CD14-positive monocyte (primary cell): ENCODE data around the gene ABI2. TPM values are rescaled to one million over a fixed set of nuclear protein-coding genes. Genes with fewer than 3 reads are reported as not detected.

Experiments used
- DNase-seq, 3 donors: peaks; one replicate each; pipeline ENCODE4 v3.0.0-alpha.2; 2011 to 2022
- H2AFZ ChIP-seq: 2 replicates; pipeline ENCODE4 v1.6.0; 2012; ENCODE audit warnings: mild to moderate bottlenecking, low read depth, low read length, inconsistent platforms; ENCODE audit not compliant: insufficient read depth, poor library complexity, severe bottlenecking
- H3K27ac ChIP-seq, 2 donors: 1 replicate in 1 of 2; 2 replicates in 1 of 2; pipeline ENCODE4 v1.5.1; 2012 to 2013; ENCODE audit warnings: low read length in 2 of 2, control low read depth in 1 of 2, inconsistent platforms in 1 of 2, low read depth in 1 of 2, mild to moderate bottlenecking in 1 of 2
- H3K27me3 ChIP-seq, 2 donors: one replicate each; pipeline versions ENCODE4 v1.6.0 to v1.6.1; 2011 to 2013; ENCODE audit warnings: low read length in 2 of 2; ENCODE audit not compliant: control insufficient read depth in 2 of 2, insufficient read depth in 2 of 2
- H3K36me3 ChIP-seq, 2 donors: replicated peaks in 1 of 2; 1 replicate in 1 of 2; 2 replicates in 1 of 2; pipeline versions ENCODE4 v1.5.1 to v1.6.1; 2012 to 2013; ENCODE audit warnings: low read length in 2 of 2, control low read depth in 1 of 2, inconsistent platforms in 1 of 2, mild to moderate bottlenecking in 1 of 2; ENCODE audit not compliant: insufficient read depth in 2 of 2, control insufficient read depth in 1 of 2
- H3K4me1 ChIP-seq, 2 donors: 1 replicate in 1 of 2; 2 replicates in 1 of 2; pipeline versions ENCODE4 v1.5.1 to v1.6.1; 2012 to 2013; ENCODE audit warnings: low read length in 2 of 2, control low read depth in 1 of 2, inconsistent platforms in 1 of 2, mild to moderate bottlenecking in 1 of 2, moderate library complexity in 1 of 2; ENCODE audit not compliant: insufficient read depth in 2 of 2, control insufficient read depth in 1 of 2
- H3K4me2 ChIP-seq: replicated peaks from 2 replicates; pipeline ENCODE3; 2012; ENCODE audit warnings: low read length, moderate library complexity, mild to moderate bottlenecking; ENCODE audit not compliant: poor library complexity, severe bottlenecking; ENCODE audit errors: extremely low read depth
- H3K4me3 ChIP-seq, 3 experiments: fragments of 200-600 bp in 1 of 3; sonication (generic) in 1 of 3; replicated peaks in 1 of 3; 1 replicate in 2 of 3; 2 replicates in 1 of 3; pipeline ENCODE4 v1.5.1; 2011 to 2013; ENCODE audit warnings: low read length in 3 of 3, mild to moderate bottlenecking in 3 of 3, control low read depth in 2 of 3, low read depth in 2 of 3, inconsistent platforms in 1 of 3, moderate library complexity in 1 of 3
- H3K79me2 ChIP-seq: 2 replicates; pipeline ENCODE4 v1.6.0; 2012; ENCODE audit warnings: mild to moderate bottlenecking, control low read depth, inconsistent platforms, low read length, moderate library complexity; ENCODE audit not compliant: insufficient read depth
- H3K9ac ChIP-seq: 2 replicates; pipeline ENCODE4 v1.6.0; 2017; ENCODE audit warnings: low read length, mild to moderate bottlenecking; ENCODE audit not compliant: insufficient read depth, poor library complexity, severe bottlenecking
- H3K9me3 ChIP-seq, 2 donors: replicated peaks in 1 of 2; 1 replicate in 1 of 2; 2 replicates in 1 of 2; pipeline versions ENCODE4 v1.5.1 to v1.6.1; 2012 to 2013; ENCODE audit warnings: low read length in 2 of 2, control low read depth in 1 of 2; ENCODE audit not compliant: control insufficient read depth in 1 of 2, insufficient read depth in 1 of 2
- H4K20me1 ChIP-seq: 2 replicates; pipeline ENCODE4 v1.6.0; 2012; ENCODE audit warnings: mild to moderate bottlenecking, low read length, control low read depth, moderate library complexity; ENCODE audit not compliant: insufficient read depth
- H3K27ac Mint-ChIP-seq, 7 donors: one replicate each; pipeline ENCODE4 v1.8.0; 2020; ENCODE audit warnings: mild to moderate bottlenecking in 7 of 7, mixed read lengths in 7 of 7, moderate library complexity in 6 of 7, inconsistent platforms in 2 of 7
- H3K27me3 Mint-ChIP-seq, 3 donors: one replicate each; pipeline ENCODE4 v1.8.0; 2021 to 2022; ENCODE audit warnings: low read depth in 3 of 3, mild to moderate bottlenecking in 3 of 3, mixed read lengths in 3 of 3, moderate library complexity in 3 of 3, inconsistent platforms in 1 of 3
- H3K36me3 Mint-ChIP-seq, 2 donors: one replicate each; pipeline ENCODE4 v1.8.0; 2020; ENCODE audit warnings: mixed read lengths in 2 of 2, inconsistent platforms in 1 of 2, mild to moderate bottlenecking in 1 of 2
- H3K4me1 Mint-ChIP-seq: one replicate; pipeline ENCODE4 v1.8.0; 2020; ENCODE audit warnings: mild to moderate bottlenecking, mixed read lengths
- H3K4me3 Mint-ChIP-seq, 2 donors: one replicate each; pipeline ENCODE4 v1.8.0; 2020; ENCODE audit warnings: mild to moderate bottlenecking in 2 of 2, mixed read lengths in 2 of 2, moderate library complexity in 1 of 2
- H3K9me3 Mint-ChIP-seq, 7 donors: one replicate each; pipeline ENCODE4 v1.8.0; 2020 to 2022; ENCODE audit warnings: mixed read lengths in 7 of 7, mild to moderate bottlenecking in 6 of 7, moderate library complexity in 6 of 7, inconsistent platforms in 2 of 7
- CTCF ChIP-seq: fragments of 200-600 bp; IDR thresholded peaks from one replicate; pipeline ENCODE4 v1.8.0; 2022; ENCODE audit warnings: antibody characterized with exemption, mild to moderate bottlenecking
- WGBS: methylation state at CpG from one replicate; pipeline ENCODE4 v1.1.5; 2013; ENCODE audit warnings: missing lambda C conversion rate; ENCODE audit not compliant: insufficient coverage; 5-methylcytosine and 5-hydroxymethylcytosine counted together
- intact Hi-C, 2 donors: fragments of 100-400 bp; cut with micrococcal nuclease; formaldehyde crosslinking; loops; one replicate each; pipeline versions ENCODE4 v1.15.0 to v1.15.1; 2023
- polyA plus RNA-seq, 3 donors: library from polyadenylated mRNA; depleted of rRNA in 1 of 3; unstranded in 2 of 3; stranded (reverse) in 1 of 3; fragments of 300-500 nt in 2 of 3; fragments of >200 nt in 1 of 3; fragmentation: Illumina TruSeq in 2 of 3; gene quantifications; 1 replicate in 2 of 3; 2 replicates in 1 of 3; pipeline ENCODE4 v1.2.3, GENCODE V29; 2012 to 2021

The ABI2 gene
- polyA plus RNA-seq, 3 donors, result 6.1 to 9.2 (median 7.1) TPM

GRCh38 chr2:203327582-203327900 lies 653 bp upstream of the ABI2 start:
- Mint-ChIP-seq H3K27me3 (peaks cover 7 to 12% (median 9%) of the 10 kb centered on the region in 3 donors), H3K27ac (peak overlapping the region in 5 of 7 donors; percentile 7 to 82 (median 33)), H3K36me3 (peaks cover 0 to 2% of the 10 kb centered on the region in 2 donors), H3K9me3 (peaks cover 0 to 2% (median 0%) of the 10 kb centered on the region in 7 donors), H3K4me1 (peaks cover 18% of the 10 kb centered on the region), H3K4me3 (peak overlapping the region; percentile 84 to 90)
- Histone ChIP-seq H3K79me2 (no peaks in the 10 kb centered on the region), H3K36me3 (no peaks in the 10 kb centered on the region), H3K27ac (no peak overlapping the region), H3K4me1 (peaks cover 13 to 19% of the 10 kb centered on the region in 2 donors), H2AFZ (peak overlapping the region; percentile 98), H3K9ac (peak overlapping the region; percentile 73), H3K4me2 (peak overlapping the region; percentile 89), H4K20me1 (no peaks in the 10 kb centered on the region), H3K9me3 (no peaks in the 10 kb centered on the region), H3K4me3 (peak overlapping the region; percentile 81 to 95 (median 88)), H3K27me3 (no peaks in the 10 kb centered on the region)
- WGBS, result 0% methylated on average over 6 of the region's 7 CpGs
- TF ChIP-seq CTCF, result no peak
- no peak for DNase-seq
- intact Hi-C loops, result no loop called here

- no peak for TF ChIP-seq CTCF
- peaks cover 0 to 2% of the 10 kb centered on the region in 2 donors for H3K36me3 Mint-ChIP-seq
- no peaks in the 10 kb centered on the region for H3K36me3 ChIP-seq
- H3K27ac ChIP-seq, result peak overlapping the region in 1 of 2 donors; percentile 17
- no peaks in the 10 kb centered on the region for H3K79me2 ChIP-seq
- H3K27me3 ChIP-seq, result no peaks in the 10 kb centered on the region
- H2AFZ ChIP-seq, result peak overlapping the region; percentile 98
- peaks cover 7 to 12% (median 9%) of the 10 kb centered on the region in 3 donors for H3K27me3 Mint-ChIP-seq
- peak overlapping the region; percentile 89 to 98 for H3K4me3 Mint-ChIP-seq
- intact Hi-C loops, result no loop called here
- DNase-seq, result no peak
- H3K27ac Mint-ChIP-seq, result no peak overlapping the region
- H3K9me3 ChIP-seq, result no peaks in the 10 kb centered on the region
- WGBS, result 0% methylated on average over 20 of the region's 31 CpGs
- peaks cover 13 to 19% of the 10 kb centered on the region in 2 donors for H3K4me1 ChIP-seq
- peaks cover 0 to 2% (median 0%) of the 10 kb centered on the region in 7 donors for H3K9me3 Mint-ChIP-seq
- peak overlapping the region; percentile 73 for H3K9ac ChIP-seq
- H4K20me1 ChIP-seq, result no peaks in the 10 kb centered on the region
- H3K4me1 Mint-ChIP-seq, result peaks cover 18% of the 10 kb centered on the region
- peak overlapping the region; percentile 89 for H3K4me2 ChIP-seq
- H3K4me3 ChIP-seq, result peak overlapping the region; percentile 81 to 95 (median 88)
Observed at GRCh38 chr2:203328760-203329540, 756 bp downstream of the ABI2 start.
